BE2C (cell line): ENCODE measurements around the gene CHCHD3.

Source experiments
- DNase-seq: peaks from one replicate; pipeline ENCODE4 v3.0.0-alpha.2; 2020
- H3K27me3 ChIP-seq: fragments of 250-450 bp; sonication (Bioruptor Pico); 2 replicates; pipeline ENCODE4 v1.5.1; 2020; ENCODE audit warnings: mild to moderate bottlenecking
- H3K36me3 ChIP-seq: fragments of 250-450 bp; sonication (Bioruptor Pico); 2 replicates; pipeline ENCODE4 v1.5.1; 2020; ENCODE audit warnings: mild to moderate bottlenecking
- H3K4me1 ChIP-seq: fragments of 250-450 bp; sonication (Bioruptor Pico); 2 replicates; pipeline ENCODE4 v1.5.1; 2020
- H3K4me3 ChIP-seq: 2 replicates; pipeline ENCODE4 v1.5.1; 2011; ENCODE audit warnings: low read depth, low read length
- H3K9me3 ChIP-seq: fragments of 250-450 bp; sonication (Bioruptor Pico); 2 replicates; pipeline ENCODE4 v1.5.1; 2020
- CTCF ChIP-seq: IDR thresholded peaks from 2 replicates; pipeline ENCODE4 v1.5.1; 2012; ENCODE audit warnings: mild to moderate bottlenecking, low read depth, low read length

CHCHD3 gene

GRCh38 chr7:133023370-133024071, 58.4 kb downstream of the CHCHD3 start:
- H3K9me3 ChIP-seq, result no peaks in the 10 kb centered on the region
- H3K27me3 ChIP-seq, result no peaks in the 10 kb centered on the region
- peaks cover 14% of the 10 kb centered on the region for H3K36me3 ChIP-seq
- no peak for TF ChIP-seq CTCF
- H3K4me3 ChIP-seq, result no peak overlapping the region
- DNase-seq, result peak; percentile 21
- peaks cover 20% of the 10 kb centered on the region for H3K4me1 ChIP-seq

- TF ChIP-seq CTCF, result no peak
- H3K4me1 ChIP-seq, result peaks cover 20% of the 10 kb centered on the region
- DNase-seq, result no peak
- H3K9me3 ChIP-seq, result no peaks in the 10 kb centered on the region
- no peaks in the 10 kb centered on the region for H3K27me3 ChIP-seq
- H3K36me3 ChIP-seq, result peaks cover 14% of the 10 kb centered on the region
- no peak overlapping the region for H3K4me3 ChIP-seq
These were observed 59.2 kb downstream of the CHCHD3 start for GRCh38 chr7:133022661-133023060.

GRCh38 chr7:133021196-133021595, 60.7 kb downstream of the CHCHD3 start:
- Histone ChIP-seq H3K4me1 (peaks cover 20% of the 10 kb centered on the region), H3K9me3 (no peaks in the 10 kb centered on the region), H3K4me3 (no peak overlapping the region), H3K36me3 (peaks cover 14% of the 10 kb centered on the region), H3K27me3 (no peaks in the 10 kb centered on the region)
- no peak for DNase-seq
- no peak for TF ChIP-seq CTCF

- H3K27me3 ChIP-seq, result no peaks in the 10 kb centered on the region
- no peaks in the 10 kb centered on the region for H3K9me3 ChIP-seq
- peaks cover 18% of the 10 kb centered on the region for H3K4me1 ChIP-seq
- H3K36me3 ChIP-seq, result peaks cover 14% of the 10 kb centered on the region
- no peak overlapping the region for H3K4me3 ChIP-seq
- no peak for TF ChIP-seq CTCF
- DNase-seq, result no peak
These were observed 61.4 kb downstream of the CHCHD3 start for GRCh38 chr7:133020496-133020895.

- DNase-seq, result no peak
- peaks cover 9% of the 10 kb centered on the region for H3K4me1 ChIP-seq
- no peaks in the 10 kb centered on the region for H3K27me3 ChIP-seq
- H3K4me3 ChIP-seq, result no peak overlapping the region
- peaks cover 14% of the 10 kb centered on the region for H3K36me3 ChIP-seq
- no peak for TF ChIP-seq CTCF
- H3K9me3 ChIP-seq, result no peaks in the 10 kb centered on the region
These were observed 62.3 kb downstream of the CHCHD3 start for GRCh38 chr7:133019590-133019989.

- DNase-seq, result no peak
- no peak for TF ChIP-seq CTCF
These were observed 65.3 kb downstream of the CHCHD3 start for GRCh38 chr7:133016604-133017003.

More at GRCh38 chr7:133016604-133017003, 65.3 kb downstream of the CHCHD3 start:
- H3K27me3 ChIP-seq, result no peaks in the 10 kb centered on the region
- no peaks in the 10 kb centered on the region for H3K9me3 ChIP-seq
- H3K4me3 ChIP-seq, result no peak overlapping the region
- H3K36me3 ChIP-seq, result peaks cover 10% of the 10 kb centered on the region
- no peaks in the 10 kb centered on the region for H3K4me1 ChIP-seq
